SU-DHL-6 (cell line): ENCODE measurements around the gene SYT13.

Experiments used
- CTCF ChIP-seq: fragments of 200-600 bp; sonication (generic); IDR thresholded peaks from one replicate; pipeline ENCODE4 v1.5.1; 2017; ENCODE audit warnings: antibody characterized with exemption, mild to moderate bottlenecking, low read length, moderate library complexity; ENCODE audit not compliant: insufficient read depth, poor library complexity, severe bottlenecking
- EZH2phosphoT487 ChIP-seq: fragments of 200-600 bp; sonication (generic), shearing (Covaris generic); conservative IDR thresholded peaks from 2 replicates; pipeline ENCODE4 v1.6.1; 2018; ENCODE audit warnings: mild to moderate bottlenecking, antibody characterized with exemption, low read length, moderate library complexity, mixed read lengths

GRCh38 chr11:45258982-45259530 is 27.1 kb downstream of the SYT13 start:
- TF ChIP-seq CTCF (no peak), EZH2phosphoT487 (no peak)
